GM21367 (cell line): ENCODE data around the gene RASA4.
"Not testable (repeated sequence)": the region's sequence is repeated elsewhere in the genome, so short reads cannot be mapped to it uniquely, and the experiment has no call there.

Source experiments
- ATAC-seq: cut with Tn5 transposase; IDR thresholded peaks from one replicate; pipeline ENCODE4 v1.9.1; 2021; ENCODE audit not compliant: unreplicated experiment

Gene RASA4

GRCh38 chr7:102616507-102617125, at the start of gene RASA4:
TSS of gene RASA4 (minus strand) at chr7:102616756. CDS start at chr7:102616689, 67 bp downstream.
- peak; percentile 59 for ATAC-seq

GRCh38 chr7:102664765-102665164, 48.2 kb upstream of the RASA4 start:
- ATAC-seq, result not testable (repeated sequence)

GRCh38 chr7:102649924-102650323, 33.4 kb upstream of the RASA4 start, which contains the start of gene SPDYE2B:
TSS of gene SPDYE2B (plus strand) at chr7:102650319. CDS start at chr7:102652349, 2,030 bp downstream.
- not testable (repeated sequence) for ATAC-seq

GRCh38 chr7:102647813-102648212, 31.3 kb upstream of the RASA4 start:
- ATAC-seq, result not testable (repeated sequence)

- not testable (repeated sequence) for ATAC-seq
Observed at GRCh38 chr7:102643404-102643803, 26.8 kb upstream of the RASA4 start.

- not testable (repeated sequence) for ATAC-seq
Observed at GRCh38 chr7:102642691-102643090, 26.1 kb upstream of the RASA4 start, which contains the start of gene UPK3BL1. TSS of gene UPK3BL1 (minus strand) at chr7:102642791. CDS start at chr7:102642741, 50 bp downstream.

- not testable (repeated sequence) for ATAC-seq
Observed at GRCh38 chr7:102638848-102639247, 22.3 kb upstream of the RASA4 start.

- not testable (repeated sequence) for ATAC-seq
Observed at GRCh38 chr7:102636956-102637355, 20.4 kb upstream of the RASA4 start.

GRCh38 chr7:102635354-102635753, 18.8 kb upstream of the RASA4 start:
- not testable (repeated sequence) for ATAC-seq

- not testable (repeated sequence) for ATAC-seq
Observed at GRCh38 chr7:102634299-102634698, 17.7 kb upstream of the RASA4 start.

GRCh38 chr7:102630622-102631021, 14.1 kb upstream of the RASA4 start:
- not testable (repeated sequence) for ATAC-seq

- ATAC-seq, result not testable (repeated sequence)
Observed at GRCh38 chr7:102627271-102627904, 10.8 kb upstream of the RASA4 start.

GRCh38 chr7:102618122-102618521, 1.6 kb upstream of the RASA4 start:
- not testable (repeated sequence) for ATAC-seq

GRCh38 chr7:102615930-102616329, 626 bp downstream of the RASA4 start:
- ATAC-seq, result not testable (repeated sequence)

GRCh38 chr7:102614873-102615272, 1.7 kb downstream of the RASA4 start:
- ATAC-seq, result not testable (repeated sequence)

- peak; percentile 16 for ATAC-seq
Observed at GRCh38 chr7:102614346-102614697, 2.2 kb downstream of the RASA4 start.

GRCh38 chr7:102613575-102614345, 2.8 kb downstream of the RASA4 start:
- ATAC-seq, result peak; percentile 51

- not testable (repeated sequence) for ATAC-seq
Observed at GRCh38 chr7:102611675-102612325, 4.8 kb downstream of the RASA4 start.

- ATAC-seq, result peak; percentile 28
Observed at GRCh38 chr7:102611013-102611674, 5.4 kb downstream of the RASA4 start.

GRCh38 chr7:102610441-102610840, 6.1 kb downstream of the RASA4 start:
- ATAC-seq, result not testable (repeated sequence)
